Activated CD4-positive, alpha-beta T cell treated with anti-CD3 and anti-CD28 coated beads, Interleukin-2, amount 50 U/mL, for 1 hour (primary cell): Measurements from ENCODE around the gene SUSD2.

ENCODE experiments used
- DNase-seq: peaks from one replicate; pipeline ENCODE4 v3.0.0-alpha.2; 2020

SUSD2 gene

GRCh38 chr22:24153353-24153752 lies 27.9 kb upstream of the SUSD2 start:
- peak; percentile 40 for DNase-seq

GRCh38 chr22:24153959-24154358 lies 27.3 kb upstream of the SUSD2 start:
- no peak for DNase-seq

- DNase-seq: no peak
Measured at GRCh38 chr22:24154826-24155225, 26.5 kb upstream of the SUSD2 start.

GRCh38 chr22:24155627-24156140 lies 25.6 kb upstream of the SUSD2 start:
- peak; percentile 46 for DNase-seq

- peak; percentile 54 for DNase-seq
Measured at GRCh38 chr22:24156141-24156912, 25.0 kb upstream of the SUSD2 start.

- DNase-seq: peak; percentile 88
Measured at GRCh38 chr22:24156913-24157821, 24.1 kb upstream of the SUSD2 start.

GRCh38 chr22:24157822-24158135 lies 23.5 kb upstream of the SUSD2 start:
- DNase-seq: no peak

- no peak for DNase-seq
Measured at GRCh38 chr22:24159650-24160049, 21.6 kb upstream of the SUSD2 start.

- DNase-seq: no peak
Measured at GRCh38 chr22:24160546-24160945, 20.7 kb upstream of the SUSD2 start.

- DNase-seq: no peak
Measured at GRCh38 chr22:24161485-24161884, 19.8 kb upstream of the SUSD2 start.

- DNase-seq: no peak
Measured at GRCh38 chr22:24161909-24162308, 19.4 kb upstream of the SUSD2 start.

- DNase-seq: no peak
Measured at GRCh38 chr22:24162436-24162835, 18.9 kb upstream of the SUSD2 start.

GRCh38 chr22:24164243-24164642 lies 17.0 kb upstream of the SUSD2 start:
- DNase-seq: no peak

- no peak for DNase-seq
Measured at GRCh38 chr22:24164940-24165339, 16.3 kb upstream of the SUSD2 start.

GRCh38 chr22:24165673-24166072 lies 15.6 kb upstream of the SUSD2 start:
- no peak for DNase-seq

GRCh38 chr22:24166811-24167210 lies 14.5 kb upstream of the SUSD2 start:
- DNase-seq: no peak

- no peak for DNase-seq
Measured at GRCh38 chr22:24169439-24170058, 11.7 kb upstream of the SUSD2 start.

GRCh38 chr22:24170188-24170587 lies 11.1 kb upstream of the SUSD2 start:
- no peak for DNase-seq

GRCh38 chr22:24170632-24171031 lies 10.7 kb upstream of the SUSD2 start:
- DNase-seq: no peak

GRCh38 chr22:24171822-24172221 lies 9.5 kb upstream of the SUSD2 start:
- DNase-seq: no peak

GRCh38 chr22:24175160-24175808 lies 6.0 kb upstream of the SUSD2 start:
- peak; percentile 66 for DNase-seq

- no peak for DNase-seq
Measured at GRCh38 chr22:24176040-24176439, 5.2 kb upstream of the SUSD2 start.

GRCh38 chr22:24176630-24177029 lies 4.7 kb upstream of the SUSD2 start:
- no peak for DNase-seq
